Endothelial cell (in vitro differentiated cells): Measurements from ENCODE around the gene LGMN. TPM values are rescaled to one million over a fixed set of nuclear protein-coding genes. Genes with fewer than 3 reads are reported as not detected.

ENCODE experiments used
- DNase-seq: peaks from one replicate; pipeline ENCODE4 v3.0.0; 2021; ENCODE audit warnings: low spot score
- H3K27ac Mint-ChIP-seq: one replicate; pipeline ENCODE4 v1.8.0; 2021; ENCODE audit warnings: mixed read lengths, inconsistent platforms; ENCODE audit not compliant: unreplicated experiment
- H3K27me3 Mint-ChIP-seq: one replicate; pipeline ENCODE4 v1.8.0; 2021; ENCODE audit warnings: mild to moderate bottlenecking, moderate library complexity, mixed read lengths, inconsistent platforms; ENCODE audit not compliant: unreplicated experiment
- H3K36me3 Mint-ChIP-seq: one replicate; pipeline ENCODE4 v1.8.0; 2021; ENCODE audit warnings: mild to moderate bottlenecking, low read depth, mixed read lengths, inconsistent platforms; ENCODE audit not compliant: unreplicated experiment
- H3K4me1 Mint-ChIP-seq: one replicate; pipeline ENCODE4 v1.8.0; 2021; ENCODE audit warnings: mild to moderate bottlenecking, mixed read lengths, inconsistent platforms; ENCODE audit not compliant: unreplicated experiment
- H3K4me3 Mint-ChIP-seq: one replicate; pipeline ENCODE4 v1.8.0; 2021; ENCODE audit warnings: mild to moderate bottlenecking, mixed read lengths, inconsistent platforms; ENCODE audit not compliant: unreplicated experiment
- H3K9me3 Mint-ChIP-seq: one replicate; pipeline ENCODE4 v1.8.0; 2021; ENCODE audit warnings: mixed read lengths, inconsistent platforms; ENCODE audit not compliant: unreplicated experiment
- total RNA-seq: library from RNA; stranded (reverse); fragmentation: NEBNext Ultra II Directional; extraction: Animal tissue kit (Norgen Biotek cat#: 25700); gene quantifications from one replicate; pipeline ENCODE4 v1.2.1, GENCODE V29; 2021; ENCODE audit not compliant: unreplicated experiment
- TF ChIP-seq, protein P1 (sequence below): fragments of 200-600 bp; sonication (generic); IDR thresholded peaks from one replicate; pipeline ENCODE4 v1.5.0; 2021; ENCODE audit warnings: antibody characterized with exemption; ENCODE audit not compliant: unreplicated experiment

LGMN gene
- total RNA-seq, 1 donor from 2014 or later: 97.6 TPM

GRCh38 chr14:92726933-92727262 is 21.5 kb downstream of the LGMN start:
- Mint-ChIP-seq H3K36me3 (peaks cover 37% of the 10 kb centered on the region), H3K4me1 (no peaks in the 10 kb centered on the region), H3K27ac (no peak overlapping the region), H3K27me3 (no peaks in the 10 kb centered on the region), H3K4me3 (peak overlapping the region; percentile 7), H3K9me3 (no peaks in the 10 kb centered on the region)
- TF ChIP-seq, protein P1, sequence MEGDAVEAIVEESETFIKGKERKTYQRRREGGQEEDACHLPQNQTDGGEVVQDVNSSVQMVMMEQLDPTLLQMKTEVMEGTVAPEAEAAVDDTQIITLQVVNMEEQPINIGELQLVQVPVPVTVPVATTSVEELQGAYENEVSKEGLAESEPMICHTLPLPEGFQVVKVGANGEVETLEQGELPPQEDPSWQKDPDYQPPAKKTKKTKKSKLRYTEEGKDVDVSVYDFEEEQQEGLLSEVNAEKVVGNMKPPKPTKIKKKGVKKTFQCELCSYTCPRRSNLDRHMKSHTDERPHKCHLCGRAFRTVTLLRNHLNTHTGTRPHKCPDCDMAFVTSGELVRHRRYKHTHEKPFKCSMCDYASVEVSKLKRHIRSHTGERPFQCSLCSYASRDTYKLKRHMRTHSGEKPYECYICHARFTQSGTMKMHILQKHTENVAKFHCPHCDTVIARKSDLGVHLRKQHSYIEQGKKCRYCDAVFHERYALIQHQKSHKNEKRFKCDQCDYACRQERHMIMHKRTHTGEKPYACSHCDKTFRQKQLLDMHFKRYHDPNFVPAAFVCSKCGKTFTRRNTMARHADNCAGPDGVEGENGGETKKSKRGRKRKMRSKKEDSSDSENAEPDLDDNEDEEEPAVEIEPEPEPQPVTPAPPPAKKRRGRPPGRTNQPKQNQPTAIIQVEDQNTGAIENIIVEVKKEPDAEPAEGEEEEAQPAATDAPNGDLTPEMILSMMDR: no peak
- no peak for DNase-seq

- peaks cover 31% of the 10 kb centered on the region for H3K36me3 Mint-ChIP-seq
- H3K4me1 Mint-ChIP-seq: no peaks in the 10 kb centered on the region
- DNase-seq: no peak
- TF ChIP-seq, protein P1: no peak
- H3K4me3 Mint-ChIP-seq: peak overlapping the region; percentile 7
- H3K27ac Mint-ChIP-seq: peak overlapping the region; percentile 41
- no peaks in the 10 kb centered on the region for H3K27me3 Mint-ChIP-seq
- H3K9me3 Mint-ChIP-seq: no peaks in the 10 kb centered on the region
These were observed 22.1 kb downstream of the LGMN start for GRCh38 chr14:92726135-92726932.

DNA sequence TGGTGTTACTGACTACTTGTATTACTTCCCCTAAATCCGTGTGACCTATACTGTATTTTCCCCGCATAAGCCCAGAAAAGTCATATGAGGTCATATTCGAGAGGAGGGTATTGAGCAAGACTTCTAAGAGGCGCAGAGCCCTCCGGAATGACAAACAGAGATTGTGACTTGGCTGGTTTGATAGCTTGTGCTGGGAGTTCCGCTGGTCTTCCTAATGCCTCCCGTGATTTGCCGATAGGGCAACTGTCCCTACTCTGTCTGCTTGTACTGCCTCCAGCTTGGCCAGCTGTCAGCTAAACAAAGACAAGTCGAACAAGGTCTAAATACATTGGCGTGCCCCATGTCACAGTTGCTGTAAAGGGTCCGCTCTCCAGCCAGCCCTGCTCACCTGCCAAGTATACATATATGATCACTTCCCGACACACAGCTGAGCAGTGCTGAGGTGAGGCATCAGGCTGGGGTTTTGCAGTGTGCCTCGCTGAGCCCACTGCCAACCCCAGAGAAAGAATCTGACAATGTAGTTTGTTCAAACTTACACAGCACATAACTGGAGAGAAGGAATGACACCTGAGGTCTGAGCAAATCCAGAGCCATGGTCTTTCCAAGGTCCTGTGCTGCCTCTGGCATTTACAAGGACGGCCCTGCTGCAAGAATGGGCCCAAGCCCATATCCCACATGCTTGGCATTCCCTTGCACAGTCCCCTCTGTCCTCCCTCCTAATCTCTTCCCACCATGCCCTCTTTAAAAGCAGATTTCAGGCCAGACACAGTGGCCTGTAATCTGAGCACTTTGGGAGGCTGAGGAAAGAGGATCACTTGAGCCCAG is 23.7 kb downstream of the LGMN start:
- no peak for DNase-seq
- H3K4me1 Mint-ChIP-seq: no peaks in the 10 kb centered on the region
- no peaks in the 10 kb centered on the region for H3K9me3 Mint-ChIP-seq
- H3K27me3 Mint-ChIP-seq: no peaks in the 10 kb centered on the region
- no peak overlapping the region for H3K4me3 Mint-ChIP-seq
- TF ChIP-seq, protein P1: no peak
- H3K36me3 Mint-ChIP-seq: peaks cover 21% of the 10 kb centered on the region
- no peak overlapping the region for H3K27ac Mint-ChIP-seq

GRCh38 chr14:92719890-92720323 is 28.5 kb downstream of the LGMN start:
- TF ChIP-seq, protein P1: no peak
- H3K4me3 Mint-ChIP-seq: no peak overlapping the region

GRCh38 chr14:92719421-92719820 is 29.0 kb downstream of the LGMN start:
- Mint-ChIP-seq H3K27ac (no peak overlapping the region), H3K9me3 (no peaks in the 10 kb centered on the region), H3K36me3 (peaks cover 8% of the 10 kb centered on the region), H3K4me1 (no peaks in the 10 kb centered on the region), H3K4me3 (no peak overlapping the region), H3K27me3 (peaks cover 3% of the 10 kb centered on the region)
- DNase-seq: no peak
- TF ChIP-seq, protein P1: no peak

More at GRCh38 chr14:92719890-92720323, 28.5 kb downstream of the LGMN start:
- H3K4me1 Mint-ChIP-seq: no peaks in the 10 kb centered on the region
- H3K9me3 Mint-ChIP-seq: no peaks in the 10 kb centered on the region
- H3K27ac Mint-ChIP-seq: no peak overlapping the region
- H3K36me3 Mint-ChIP-seq: peaks cover 8% of the 10 kb centered on the region
- DNase-seq: no peak
- H3K27me3 Mint-ChIP-seq: peaks cover 3% of the 10 kb centered on the region
